ENCODE measurements around the gene APBB1IP. TPM values are rescaled to one million over a fixed set of nuclear protein-coding genes. Genes with fewer than 3 reads are reported as not detected.
"Not testable (repeated sequence)": the region's sequence is repeated elsewhere in the genome, so short reads cannot be mapped to it uniquely, and the experiment has no call there.

Gene APBB1IP, protein sequence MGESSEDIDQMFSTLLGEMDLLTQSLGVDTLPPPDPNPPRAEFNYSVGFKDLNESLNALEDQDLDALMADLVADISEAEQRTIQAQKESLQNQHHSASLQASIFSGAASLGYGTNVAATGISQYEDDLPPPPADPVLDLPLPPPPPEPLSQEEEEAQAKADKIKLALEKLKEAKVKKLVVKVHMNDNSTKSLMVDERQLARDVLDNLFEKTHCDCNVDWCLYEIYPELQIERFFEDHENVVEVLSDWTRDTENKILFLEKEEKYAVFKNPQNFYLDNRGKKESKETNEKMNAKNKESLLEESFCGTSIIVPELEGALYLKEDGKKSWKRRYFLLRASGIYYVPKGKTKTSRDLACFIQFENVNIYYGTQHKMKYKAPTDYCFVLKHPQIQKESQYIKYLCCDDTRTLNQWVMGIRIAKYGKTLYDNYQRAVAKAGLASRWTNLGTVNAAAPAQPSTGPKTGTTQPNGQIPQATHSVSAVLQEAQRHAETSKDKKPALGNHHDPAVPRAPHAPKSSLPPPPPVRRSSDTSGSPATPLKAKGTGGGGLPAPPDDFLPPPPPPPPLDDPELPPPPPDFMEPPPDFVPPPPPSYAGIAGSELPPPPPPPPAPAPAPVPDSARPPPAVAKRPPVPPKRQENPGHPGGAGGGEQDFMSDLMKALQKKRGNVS
- not detected in 2 replicates for total RNA-seq (2022)
- Bru-seq, nascent RNA: percentile 5 among the genes with signal in this experiment
- not detected for BruChase-seq, experiment 1, labeled RNA remaining after a 6-hour chase
- BruChase-seq, experiment 2, labeled RNA remaining after a 2-hour chase: not detected
- long read RNA-seq: 0 reads

GRCh38 chr10:26437637-26438461, at the start of gene APBB1IP:
Gene APBB1IP (plus strand): TSS chr10:26438341. CDS start chr10:26492327, 53,986 bp downstream.
- TF ChIP-seq, protein P1, sequence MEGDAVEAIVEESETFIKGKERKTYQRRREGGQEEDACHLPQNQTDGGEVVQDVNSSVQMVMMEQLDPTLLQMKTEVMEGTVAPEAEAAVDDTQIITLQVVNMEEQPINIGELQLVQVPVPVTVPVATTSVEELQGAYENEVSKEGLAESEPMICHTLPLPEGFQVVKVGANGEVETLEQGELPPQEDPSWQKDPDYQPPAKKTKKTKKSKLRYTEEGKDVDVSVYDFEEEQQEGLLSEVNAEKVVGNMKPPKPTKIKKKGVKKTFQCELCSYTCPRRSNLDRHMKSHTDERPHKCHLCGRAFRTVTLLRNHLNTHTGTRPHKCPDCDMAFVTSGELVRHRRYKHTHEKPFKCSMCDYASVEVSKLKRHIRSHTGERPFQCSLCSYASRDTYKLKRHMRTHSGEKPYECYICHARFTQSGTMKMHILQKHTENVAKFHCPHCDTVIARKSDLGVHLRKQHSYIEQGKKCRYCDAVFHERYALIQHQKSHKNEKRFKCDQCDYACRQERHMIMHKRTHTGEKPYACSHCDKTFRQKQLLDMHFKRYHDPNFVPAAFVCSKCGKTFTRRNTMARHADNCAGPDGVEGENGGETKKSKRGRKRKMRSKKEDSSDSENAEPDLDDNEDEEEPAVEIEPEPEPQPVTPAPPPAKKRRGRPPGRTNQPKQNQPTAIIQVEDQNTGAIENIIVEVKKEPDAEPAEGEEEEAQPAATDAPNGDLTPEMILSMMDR (IDR thresholded peaks at IDR 0.05; ENCODE audit: unreplicated experiment): no peak
- no peak for DNase-seq (ENCODE audit: unreplicated experiment)

GRCh38 chr10:26389533-26389932, 48.6 kb upstream of the APBB1IP start:
- Mint-ChIP-seq H3K27me3 (ENCODE audit: insufficient read depth, unreplicated experiment) (peaks cover 13% of the 10 kb centered on the region), H3K27ac (ENCODE audit: low read depth, unreplicated experiment) (no peak overlapping the region), H3K4me3 (ENCODE audit: unreplicated experiment) (no peak overlapping the region), H3K9me3 (ENCODE audit: unreplicated experiment) (no peaks in the 10 kb centered on the region), H3K36me3 (ENCODE audit: insufficient read depth, unreplicated experiment) (no peaks in the 10 kb centered on the region), H3K4me1 (ENCODE audit: insufficient read depth, unreplicated experiment) (peaks cover 5% of the 10 kb centered on the region)
- CTCF ChIA-PET: no interaction called here
- POLR2A ChIA-PET: no interaction called here
- BruUV-seq (replicated peaks): no TSS peak
- no peak for DNase-seq (ENCODE audit: unreplicated experiment)
- TF ChIP-seq, protein P1 (IDR thresholded peaks at IDR 0.05; ENCODE audit: unreplicated experiment): no peak
- intact Hi-C loops (cut with micrococcal nuclease): no loop called here

More at GRCh38 chr10:26437637-26438461, at the start of gene APBB1IP:
- intact Hi-C loops (cut with micrococcal nuclease): no loop called here
- no peaks in the 10 kb centered on the region for H3K9me3 Mint-ChIP-seq (ENCODE audit: unreplicated experiment)
- H3K27ac Mint-ChIP-seq (ENCODE audit: low read depth, unreplicated experiment): no peak within 1 kb of the TSS
- H3K4me3 Mint-ChIP-seq (ENCODE audit: unreplicated experiment): no peak within 1 kb of the TSS
- H3K27me3 Mint-ChIP-seq (ENCODE audit: insufficient read depth, unreplicated experiment): peaks cover 14% of the 10 kb centered on the region
- BruUV-seq (replicated peaks): no TSS peak
- H3K4me1 Mint-ChIP-seq (ENCODE audit: insufficient read depth, unreplicated experiment): no peaks in the 10 kb centered on the region
- no peaks in the 10 kb centered on the region for H3K36me3 Mint-ChIP-seq (ENCODE audit: insufficient read depth, unreplicated experiment)
- POLR2A ChIA-PET: no interaction called here
- CTCF ChIA-PET: no interaction called here

DNA sequence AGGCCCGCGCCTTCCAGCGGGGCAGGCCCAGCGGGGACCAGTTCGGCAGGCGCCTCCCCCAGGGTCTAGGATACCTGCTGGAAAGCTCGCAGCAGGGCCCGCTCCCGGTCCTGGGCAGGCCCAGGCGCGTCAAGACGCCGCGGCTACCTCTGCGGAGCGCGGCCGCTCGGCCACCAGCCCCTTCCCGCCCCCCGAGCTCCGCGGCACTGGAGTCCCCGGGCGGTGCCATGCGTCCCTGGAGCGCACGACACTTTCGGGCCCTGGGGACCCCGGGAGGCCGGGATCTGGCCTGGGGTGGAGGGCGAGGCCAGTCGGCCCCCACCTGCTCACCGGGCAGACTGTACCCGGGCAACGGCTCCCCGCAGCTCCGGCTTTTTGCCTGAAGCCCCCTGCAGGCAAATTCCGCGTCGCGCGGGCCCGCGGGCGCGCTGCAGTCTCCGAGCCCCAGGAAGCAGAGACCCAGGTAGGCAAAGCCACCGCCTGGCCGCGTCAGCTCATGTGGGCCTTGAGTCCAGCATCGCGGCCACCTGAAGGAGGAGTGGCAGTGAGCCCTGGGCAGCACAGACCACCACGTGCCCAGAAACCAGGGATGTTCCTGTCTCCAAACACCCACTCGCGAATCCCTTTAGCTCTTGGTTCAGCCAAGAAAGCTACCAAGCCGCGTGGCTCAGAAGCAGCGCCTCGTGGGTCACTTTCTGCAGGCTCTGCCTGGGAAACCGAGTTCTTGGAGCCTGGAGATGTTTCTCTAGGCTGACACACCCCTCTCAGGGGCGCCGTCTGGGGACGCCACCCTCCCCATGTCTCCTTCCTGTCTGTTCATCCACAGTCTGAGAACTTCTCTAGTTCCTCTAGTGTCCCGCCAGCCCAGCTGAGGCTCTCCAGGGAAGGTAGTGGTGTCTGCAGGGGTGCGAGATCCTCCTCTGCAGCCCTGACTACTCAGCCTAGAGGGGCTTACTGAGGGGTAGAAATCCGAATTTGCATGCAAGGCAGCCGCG, 46.1 kb upstream of the APBB1IP start:
- POLR2A ChIA-PET: no interaction called here
- H3K27me3 Mint-ChIP-seq (ENCODE audit: insufficient read depth, unreplicated experiment): peaks cover 19% of the 10 kb centered on the region
- TF ChIP-seq, protein P1 (IDR thresholded peaks at IDR 0.05; ENCODE audit: unreplicated experiment): no peak
- H3K9me3 Mint-ChIP-seq (ENCODE audit: unreplicated experiment): no peaks in the 10 kb centered on the region
- no peak overlapping the region for H3K4me3 Mint-ChIP-seq (ENCODE audit: unreplicated experiment)
- no peak for DNase-seq (ENCODE audit: unreplicated experiment)
- no peak overlapping the region for H3K27ac Mint-ChIP-seq (ENCODE audit: low read depth, unreplicated experiment)
- no TSS peak for BruUV-seq (replicated peaks)
- intact Hi-C loops (cut with micrococcal nuclease): no loop called here
- CTCF ChIA-PET: interaction anchor here (0.7 kb wide), 2 partner anchors 165 to 230 kb away, joined by 3 read pairs; no protein-coding TSS in a partner anchor
- peaks cover 5% of the 10 kb centered on the region for H3K4me1 Mint-ChIP-seq (ENCODE audit: insufficient read depth, unreplicated experiment)
- no peaks in the 10 kb centered on the region for H3K36me3 Mint-ChIP-seq (ENCODE audit: insufficient read depth, unreplicated experiment)

DNA sequence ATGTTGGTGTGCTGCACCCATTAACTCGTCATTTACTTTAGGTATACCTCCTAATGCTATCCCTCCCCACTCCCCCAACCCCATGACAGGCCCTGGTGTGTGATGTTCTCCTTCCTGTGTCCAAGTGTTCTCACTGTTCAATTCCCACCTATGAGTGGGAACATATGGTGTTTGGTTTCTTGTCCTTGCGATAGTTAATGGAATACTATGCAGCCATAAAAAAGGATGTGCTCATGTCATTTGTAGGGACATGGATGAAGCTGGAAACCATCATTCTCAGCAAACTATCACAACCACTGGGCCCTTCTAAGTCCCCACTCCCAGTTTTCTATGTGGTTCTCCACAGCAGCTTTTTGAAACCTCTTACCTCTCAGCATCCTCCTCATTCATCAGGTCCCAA, 39.8 kb upstream of the APBB1IP start:
- DNase-seq (ENCODE audit: unreplicated experiment); H3K9me3 Mint-ChIP-seq (ENCODE audit: unreplicated experiment); H3K4me3 Mint-ChIP-seq (ENCODE audit: unreplicated experiment); H3K36me3 Mint-ChIP-seq (ENCODE audit: insufficient read depth, unreplicated experiment); H3K27ac Mint-ChIP-seq (ENCODE audit: low read depth, unreplicated experiment); CTCF ChIA-PET; POLR2A ChIA-PET; BruUV-seq (replicated peaks); H3K4me1 Mint-ChIP-seq (ENCODE audit: insufficient read depth, unreplicated experiment); intact Hi-C loops (cut with micrococcal nuclease): not testable (repeated sequence)
- peaks cover 39% of the 10 kb centered on the region for H3K27me3 Mint-ChIP-seq (ENCODE audit: insufficient read depth, unreplicated experiment)
